GM18951 (cell line): Measurements from ENCODE around the gene ENTPD1.
"Not testable (repeated sequence)": the region's sequence is repeated elsewhere in the genome, so short reads cannot be mapped to it uniquely, and the experiment has no call there.

Experiments used
- POLR2A ChIP-seq: IDR thresholded peaks from 4 replicates; pipeline ENCODE4 v1.6.1; 2011; ENCODE audit warnings: mild to moderate bottlenecking; ENCODE audit not compliant: insufficient read length, insufficient read depth; ENCODE audit errors: extremely low read depth
- in situ Hi-C: fragments of 300-500 bp; cut with MboI; formaldehyde crosslinking; loops from one replicate; pipeline ENCODE4 v1.12.0; 2022; ENCODE audit warnings: low sequenced_read_pairs, mixed read lengths, inconsistent platforms; ENCODE audit not compliant: unreplicated experiment

The ENTPD1 gene

DNA sequence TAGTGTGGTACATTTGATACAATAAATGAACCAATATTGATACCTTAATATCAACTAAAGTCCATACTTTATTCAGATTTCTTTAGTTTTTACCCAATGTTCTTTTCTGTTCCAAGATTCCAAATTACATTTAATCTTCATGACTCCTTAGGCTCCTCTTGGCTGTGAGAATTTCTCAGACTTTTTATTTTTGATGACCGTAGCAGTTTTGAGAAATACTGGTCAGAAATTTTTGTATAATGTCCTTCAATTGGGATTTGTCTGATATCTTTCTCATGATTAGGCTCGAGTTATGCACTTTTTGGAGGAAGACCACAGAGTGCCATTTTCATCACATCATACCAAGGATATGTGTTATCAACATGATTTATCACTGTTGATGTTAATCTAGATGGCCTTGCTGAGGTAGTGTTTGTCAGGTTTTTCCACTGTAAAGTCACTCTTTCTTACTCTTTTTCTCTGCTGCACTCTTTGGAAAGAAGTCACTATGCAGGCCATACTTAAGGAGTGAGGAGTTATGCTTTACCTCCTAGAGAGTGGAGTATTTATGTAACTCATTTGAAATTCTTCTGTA is 12.9 kb upstream of the ENTPD1 start:
- no peak for TF ChIP-seq POLR2A
- in situ Hi-C loops: no loop called here

DNA sequence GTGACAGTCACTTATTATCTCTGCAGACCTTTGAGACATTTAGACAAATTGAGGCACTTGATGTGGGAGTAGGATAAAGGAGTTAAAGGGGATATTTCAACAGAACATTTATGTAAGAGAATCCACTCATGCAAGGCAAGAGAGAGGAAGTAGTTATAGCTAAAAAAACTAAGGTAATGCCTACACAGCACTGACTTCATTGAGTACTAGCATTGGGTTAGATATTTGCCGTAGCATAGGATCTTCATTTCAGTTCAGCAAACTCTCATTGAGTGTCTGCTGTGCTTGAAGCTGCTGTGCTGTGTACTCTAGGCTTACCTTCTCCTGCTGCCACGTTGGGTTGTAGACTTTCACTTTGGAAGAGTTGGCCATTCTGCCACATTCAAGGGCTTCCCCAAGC is 10.5 kb upstream of the ENTPD1 start:
- in situ Hi-C loops: no loop called here
- TF ChIP-seq POLR2A: no peak

DNA sequence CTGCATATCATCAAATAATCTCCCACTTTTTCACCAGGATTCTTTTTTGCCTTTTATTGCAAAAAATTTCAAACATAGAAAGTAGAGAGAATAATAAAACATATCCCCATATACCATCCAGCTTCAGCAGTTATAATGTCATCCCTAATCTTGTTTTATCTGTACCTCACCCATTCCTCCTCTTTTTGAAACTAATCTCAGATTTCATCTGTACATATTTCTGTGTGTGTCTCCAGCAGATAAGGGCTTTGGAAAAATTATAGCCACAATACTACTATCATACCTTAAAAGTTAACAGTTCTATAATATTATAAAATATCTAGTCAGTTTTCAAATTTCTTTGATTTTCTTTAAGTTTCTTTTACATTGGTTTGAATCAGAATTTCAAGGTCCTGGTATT is 7.6 kb upstream of the ENTPD1 start:
- TF ChIP-seq POLR2A: no peak
- in situ Hi-C loops: no loop called here

DNA sequence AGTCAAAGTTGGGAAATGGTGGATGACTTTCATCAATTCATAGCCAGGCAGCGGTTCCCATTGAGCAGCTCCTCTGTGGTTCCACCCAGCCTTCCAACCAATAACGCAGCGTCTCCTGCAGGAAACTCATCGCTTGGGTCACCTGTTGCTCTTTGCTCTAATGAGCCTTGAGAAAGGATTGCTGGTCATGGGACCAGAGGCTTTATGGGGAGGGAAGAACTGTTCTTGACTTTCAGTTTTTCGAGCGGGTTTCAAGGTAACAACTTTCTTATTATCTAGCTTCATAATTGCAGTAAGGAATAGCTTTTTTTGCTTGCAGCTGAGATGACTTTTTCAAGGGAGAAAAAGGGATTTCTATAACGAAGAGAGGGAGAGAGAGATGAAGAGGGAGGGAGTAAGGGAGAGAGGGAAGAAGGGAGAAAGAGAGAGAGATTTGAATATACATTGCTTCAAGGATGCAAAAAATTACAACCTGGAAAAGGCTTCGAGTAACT is 405 bp upstream of the ENTPD1 start:
- no peak for TF ChIP-seq POLR2A
- in situ Hi-C loops: loop anchor here (10.0 kb wide), 2 partner anchors 79 to 369 kb away; no protein-coding TSS in a partner anchor

DNA sequence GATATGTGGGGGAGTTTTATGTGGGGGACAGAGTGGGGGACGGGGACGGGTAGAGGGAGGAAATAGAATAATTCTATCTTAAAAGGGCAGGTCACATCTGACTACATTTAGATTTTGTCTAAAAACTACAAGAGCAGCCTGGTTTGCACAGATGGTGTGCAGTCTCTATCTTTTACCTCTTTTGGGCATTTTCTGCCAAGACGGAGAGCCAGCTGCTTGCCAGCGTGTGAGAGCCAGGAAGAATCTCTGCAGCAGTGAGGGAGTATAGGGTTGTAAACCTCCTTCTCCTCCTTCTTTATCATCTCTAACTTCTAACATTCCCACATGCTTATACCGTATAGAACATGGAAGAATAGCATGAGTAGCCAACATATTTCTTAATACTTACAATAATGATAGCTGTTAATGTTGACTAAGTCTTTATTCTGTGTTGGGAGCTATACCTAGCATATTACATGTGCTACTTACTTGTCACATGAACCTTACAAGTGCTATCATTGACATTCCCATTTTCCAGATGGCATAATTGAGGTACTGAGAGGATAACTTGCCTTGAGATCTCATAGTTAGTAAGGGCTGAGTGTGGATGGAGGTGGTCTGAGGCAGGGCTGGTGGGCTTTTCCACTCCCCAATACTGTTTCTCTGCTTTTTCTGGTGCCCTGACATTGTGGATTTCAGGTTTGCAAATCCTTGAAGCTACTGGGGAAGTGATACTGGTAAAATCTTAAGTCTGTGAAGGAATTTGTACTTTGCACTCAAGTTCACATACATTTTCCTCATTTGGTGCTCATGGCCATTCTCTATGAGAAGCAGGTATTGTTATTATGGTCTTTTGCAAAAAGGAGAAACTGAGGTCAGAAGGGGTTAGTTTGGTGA is 1.1 kb downstream of the ENTPD1 start:
- in situ Hi-C loops: loop anchor here (10.0 kb wide), 2 partner anchors 78 to 368 kb away; no protein-coding TSS in a partner anchor
- no peak for TF ChIP-seq POLR2A

DNA sequence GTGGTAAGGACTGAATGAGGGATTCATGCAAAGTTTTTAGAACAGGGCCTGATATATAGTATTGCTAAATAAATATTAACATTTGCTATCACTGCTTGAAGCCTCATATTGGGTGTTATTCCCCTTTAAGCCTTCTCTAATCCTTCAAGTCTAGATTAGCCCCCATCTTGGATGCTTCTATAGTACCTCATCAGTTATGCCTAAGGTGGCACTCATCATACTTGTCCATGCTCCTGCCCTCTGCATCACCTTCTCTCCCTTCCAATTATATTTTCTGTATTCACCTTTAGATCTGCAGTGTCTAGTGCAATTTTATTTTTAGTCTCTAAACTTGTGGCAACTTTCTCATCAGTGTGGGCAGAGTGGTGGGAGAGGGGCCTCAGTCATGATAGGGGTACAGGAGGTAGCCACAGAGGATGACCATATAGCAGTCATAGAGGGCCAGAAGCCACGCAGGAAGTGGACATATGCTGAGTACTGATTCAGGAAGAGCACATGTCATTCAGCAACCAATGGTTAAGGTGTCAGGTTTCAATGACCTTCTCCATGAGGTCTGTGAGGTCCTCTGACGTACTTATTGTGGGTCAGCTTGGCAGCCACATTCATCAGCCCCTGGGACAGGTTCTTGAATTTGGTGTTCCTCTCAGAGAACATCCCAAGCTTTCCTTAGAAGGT is 2.5 kb downstream of the ENTPD1 start:
- peak; percentile 53 for TF ChIP-seq POLR2A
- in situ Hi-C loops: loop anchor here (10.0 kb wide), 2 partner anchors 76 to 366 kb away; no protein-coding TSS in a partner anchor

DNA sequence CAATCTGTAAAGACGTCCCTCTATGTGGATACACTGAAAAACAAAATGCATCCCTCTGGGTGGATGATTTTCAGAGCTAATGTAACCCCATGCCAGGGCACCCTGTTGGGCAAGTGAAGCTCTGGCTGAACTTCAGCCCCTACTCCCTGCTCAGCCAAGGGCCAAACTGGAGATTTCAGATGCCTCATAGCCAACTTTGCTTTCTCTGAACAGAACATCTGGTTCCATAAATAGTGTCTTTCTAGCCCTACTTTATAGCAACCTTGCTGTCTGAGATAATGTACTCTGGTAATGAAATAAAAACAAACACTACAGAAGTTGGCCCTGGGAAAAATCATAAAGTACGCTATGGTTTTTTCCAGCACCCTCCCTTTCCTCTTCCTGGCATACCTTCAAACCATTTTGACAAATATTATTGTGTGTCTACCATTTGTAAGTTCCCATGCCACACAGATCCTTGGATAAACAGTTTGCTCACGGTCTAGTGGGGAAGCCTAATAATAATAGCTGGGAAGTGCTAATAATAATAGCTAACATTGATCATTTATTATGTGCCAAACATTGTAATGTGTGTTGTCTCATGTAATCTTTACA is 3.4 kb downstream of the ENTPD1 start:
- in situ Hi-C loops: loop anchor here (10.0 kb wide), 2 partner anchors 75 to 365 kb away; no protein-coding TSS in a partner anchor
- TF ChIP-seq POLR2A: no peak

DNA sequence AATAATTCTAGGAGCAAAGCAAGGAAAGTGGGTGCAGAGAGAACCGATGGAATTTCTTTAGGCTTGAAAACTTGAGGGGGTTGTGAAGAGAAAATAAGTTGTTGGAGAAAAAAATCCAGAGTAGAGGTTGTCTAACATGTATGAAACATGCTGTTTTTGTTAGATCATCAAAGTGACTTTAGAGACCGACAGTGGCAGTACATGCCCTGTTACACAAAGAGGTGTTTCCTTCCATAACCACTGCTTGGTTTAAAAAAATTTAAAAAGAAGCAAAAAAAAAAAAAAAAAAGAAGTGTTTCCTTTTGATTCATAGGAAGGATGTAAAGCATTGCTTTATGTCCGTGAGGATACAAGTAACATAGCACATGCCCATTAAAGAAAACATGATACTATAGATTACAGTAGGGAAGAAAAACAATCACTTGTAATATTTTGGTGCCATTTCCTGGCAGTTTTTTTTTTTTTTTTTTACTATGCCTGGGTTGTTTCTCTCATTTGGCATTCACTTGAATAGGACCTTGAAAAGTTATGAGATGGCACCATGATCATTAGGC is 6.1 kb downstream of the ENTPD1 start:
- in situ Hi-C loops: no loop called here

DNA sequence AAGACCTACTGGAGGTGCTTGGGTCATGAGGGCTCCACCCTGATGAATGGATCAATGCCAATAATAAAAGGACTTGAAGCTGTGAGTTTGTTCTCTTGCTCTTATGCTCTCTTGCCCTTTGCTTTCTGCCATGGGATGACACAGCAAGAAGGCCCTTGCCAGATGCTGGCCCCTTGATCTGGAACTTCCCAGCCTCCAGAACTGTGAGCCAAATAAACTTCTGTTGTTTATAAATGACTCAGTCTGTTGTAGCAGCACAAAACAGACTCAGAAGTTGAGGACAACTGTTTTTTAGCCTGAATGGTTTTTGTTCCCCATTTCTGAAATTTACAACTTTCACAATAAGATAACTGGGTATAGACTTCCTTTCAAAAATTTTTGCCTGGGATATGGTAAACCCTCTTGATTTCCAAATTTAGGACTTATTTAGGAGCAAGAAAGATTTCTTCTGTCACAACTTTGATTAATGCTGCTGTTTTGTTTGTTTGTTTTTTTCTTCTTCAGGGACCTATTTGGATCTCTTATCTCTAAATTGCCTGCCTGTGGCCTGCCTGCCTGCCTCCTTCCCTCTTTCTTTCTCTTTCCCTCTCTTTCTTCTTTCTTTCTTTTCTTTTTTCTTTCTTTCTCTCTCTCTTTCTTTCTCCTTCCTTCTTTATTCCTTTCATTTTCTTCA is 12.1 kb downstream of the ENTPD1 start:
- TF ChIP-seq POLR2A: no peak
- in situ Hi-C loops: no loop called here

More for the DNA sequence above, 6.1 kb downstream of the ENTPD1 start:
- TF ChIP-seq POLR2A: no peak

DNA sequence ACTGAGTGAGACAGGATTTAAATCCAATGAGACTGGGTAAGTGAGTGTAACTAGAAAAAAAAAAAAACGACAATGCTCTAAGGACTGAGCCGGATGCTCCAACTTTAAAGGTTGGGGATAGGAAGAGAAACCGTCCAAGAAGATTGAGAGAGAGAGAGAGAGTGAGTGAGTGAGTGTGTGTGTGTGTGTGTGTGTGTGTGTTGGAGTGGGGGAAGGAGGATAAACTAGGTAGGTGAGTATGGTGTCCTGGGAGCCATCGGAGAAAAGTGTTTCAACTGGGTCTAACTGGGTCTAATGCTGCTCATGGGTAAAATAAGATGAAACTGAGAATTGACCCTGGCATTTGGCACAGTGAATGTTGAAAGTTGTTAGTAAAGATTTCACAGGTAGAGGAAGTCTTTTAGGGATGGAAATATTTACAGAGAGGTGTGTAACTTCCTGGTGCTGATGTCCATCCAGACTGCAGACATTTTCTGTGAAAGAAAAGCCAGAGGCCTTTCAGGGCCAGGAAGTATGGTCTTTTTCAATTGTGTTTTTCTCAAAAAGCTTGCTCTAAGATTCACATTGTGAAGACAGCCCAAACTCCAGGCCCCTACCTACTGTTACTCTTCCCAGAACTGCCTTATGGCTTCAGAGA is 14.2 kb downstream of the ENTPD1 start:
- in situ Hi-C loops: no loop called here
- TF ChIP-seq POLR2A: no peak

DNA sequence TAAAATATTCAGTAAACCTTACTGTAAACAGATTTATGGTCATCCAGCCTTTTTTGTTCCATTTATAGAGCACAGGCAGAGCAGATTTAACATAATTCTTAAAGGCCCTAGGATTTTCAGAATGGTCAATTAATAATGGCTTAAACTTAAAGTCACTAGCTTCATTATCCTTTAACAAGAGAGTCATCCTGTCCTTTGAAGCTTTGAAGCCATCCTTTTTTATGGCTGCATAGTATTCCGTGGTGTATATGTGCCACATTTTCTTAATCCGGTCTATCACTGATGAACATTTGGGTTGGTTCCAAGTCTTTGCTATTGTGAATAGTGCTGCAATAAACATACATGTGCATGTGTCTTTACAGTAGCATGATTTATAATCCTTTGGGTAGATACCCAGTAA is 17.5 kb downstream of the ENTPD1 start:
- in situ Hi-C loops: not testable (repeated sequence)

DNA sequence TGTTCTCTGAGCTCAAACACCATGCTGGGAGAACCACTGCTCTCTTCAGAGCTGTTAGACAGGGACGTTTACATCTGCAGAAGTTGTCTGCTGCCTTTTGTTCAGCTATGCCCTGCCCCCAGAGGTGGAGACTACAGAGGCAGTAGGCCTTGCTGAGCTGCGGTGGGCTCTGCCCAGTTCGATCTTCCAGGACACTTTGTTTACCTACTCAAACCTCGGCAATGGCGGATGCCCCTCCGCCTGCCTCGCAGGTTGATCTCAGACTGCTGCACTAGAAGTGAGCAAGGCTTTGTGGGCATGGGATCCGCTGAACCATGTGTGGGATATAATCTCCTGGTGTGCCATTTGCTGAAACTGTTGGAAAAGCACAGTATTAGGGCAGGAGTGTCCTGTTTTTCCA is 21.7 kb downstream of the ENTPD1 start:
- in situ Hi-C loops: not testable (repeated sequence)
